Left ventricle myocardium inferior (tissue), 1 donor: Measurements from ENCODE around the gene LRR1. TPM values are rescaled to one million over a fixed set of nuclear protein-coding genes. Genes with fewer than 3 reads are reported as not detected.

Experiments used
- DNase-seq: peaks from one replicate; pipeline ENCODE4 v3.0.0-alpha.2; 2020
- H3K27ac ChIP-seq: fragments of 200-600 bp; replicated peaks from 2 replicates; pipeline ENCODE4 v1.8.0; 2021
- H3K27me3 ChIP-seq: fragments of 200-600 bp; 2 replicates; pipeline ENCODE4 v1.8.0; 2021; ENCODE audit warnings: low read depth
- H3K36me3 ChIP-seq: fragments of 200-600 bp; 2 replicates; pipeline ENCODE4 v1.8.0; 2021
- H3K4me1 ChIP-seq: fragments of 200-600 bp; 2 replicates; pipeline ENCODE4 v1.8.0; 2021
- H3K4me3 ChIP-seq: fragments of 200-600 bp; 2 replicates; pipeline ENCODE4 v1.8.0; 2021; ENCODE audit warnings: mild to moderate bottlenecking, moderate library complexity
- H3K9me3 ChIP-seq: fragments of 200-600 bp; replicated peaks from 2 replicates; pipeline ENCODE4 v1.8.0; 2021
- CTCF ChIP-seq: fragments of 200-600 bp; IDR thresholded peaks from 2 replicates; pipeline ENCODE4 v1.8.0; 2021; ENCODE audit warnings: antibody characterized with exemption, mild to moderate bottlenecking, borderline replicate concordance
- intact Hi-C: fragments of 100-400 bp; cut with micrococcal nuclease; formaldehyde crosslinking; loops from one replicate; pipeline ENCODE4 v1.11.0; 2022
- total RNA-seq: library from RNA; stranded (reverse); fragmentation: NEBNext Ultra II Directional; extraction: Animal tissue kit (Norgen Biotek cat#: 25700); gene quantifications from one replicate; pipeline ENCODE4 v1.2.1, GENCODE V29; 2021
- donor health status: DM: no; HTN: yes; CAD: no; lungs with severe emphysema.

LRR1 gene
- total RNA-seq, 1 donor from 2014 or later, result 4.6 TPM

- DNase-seq, result no peak
These were observed 9.4 kb upstream of the LRR1 start for GRCh38 chr14:49589387-49589786.

GRCh38 chr14:49593016-49593415, 5.7 kb upstream of the LRR1 start:
- Histone ChIP-seq H3K36me3 (no peaks in the 10 kb centered on the region), H3K4me1 (peaks cover 26% of the 10 kb centered on the region), H3K4me3 (no peak overlapping the region), H3K9me3 (no peaks in the 10 kb centered on the region), H3K27me3 (no peaks in the 10 kb centered on the region), H3K27ac (no peak overlapping the region)
- intact Hi-C loops, result no loop called here
- no peak for TF ChIP-seq CTCF
- no peak for DNase-seq

More at GRCh38 chr14:49589387-49589786, 9.4 kb upstream of the LRR1 start:
- H3K27ac ChIP-seq, result no peak overlapping the region
- peaks cover 22% of the 10 kb centered on the region for H3K4me1 ChIP-seq
- intact Hi-C loops, result no loop called here
- peaks cover 3% of the 10 kb centered on the region for H3K36me3 ChIP-seq
- no peaks in the 10 kb centered on the region for H3K9me3 ChIP-seq
- no peak for TF ChIP-seq CTCF
- H3K27me3 ChIP-seq, result no peaks in the 10 kb centered on the region
- no peak overlapping the region for H3K4me3 ChIP-seq

- intact Hi-C loops, result no loop called here
- H3K4me1 ChIP-seq, result peaks cover 40% of the 10 kb centered on the region
- H3K9me3 ChIP-seq, result no peaks in the 10 kb centered on the region
- no peak overlapping the region for H3K4me3 ChIP-seq
- H3K36me3 ChIP-seq, result no peaks in the 10 kb centered on the region
- no peak for DNase-seq
- H3K27me3 ChIP-seq, result no peaks in the 10 kb centered on the region
- H3K27ac ChIP-seq, result peak overlapping the region; percentile 53
- TF ChIP-seq CTCF, result no peak
These were observed 4.2 kb upstream of the LRR1 start for GRCh38 chr14:49594347-49595091.

GRCh38 chr14:49598189-49598484, 603 bp upstream of the LRR1 start:
- no peaks in the 10 kb centered on the region for H3K9me3 ChIP-seq
- peak overlapping the region; percentile 96 for H3K4me3 ChIP-seq
- no peak for TF ChIP-seq CTCF
- no peak for DNase-seq
- intact Hi-C loops, result no loop called here
- no peaks in the 10 kb centered on the region for H3K27me3 ChIP-seq
- peaks cover 1% of the 10 kb centered on the region for H3K36me3 ChIP-seq
- H3K27ac ChIP-seq, result peak overlapping the region; percentile 96
- peaks cover 44% of the 10 kb centered on the region for H3K4me1 ChIP-seq

GRCh38 chr14:49607583-49607982, 8.8 kb downstream of the LRR1 start:
- H3K4me3 ChIP-seq, result no peak overlapping the region
- H3K27me3 ChIP-seq, result no peaks in the 10 kb centered on the region
- no peak for DNase-seq
- intact Hi-C loops, result no loop called here
- no peaks in the 10 kb centered on the region for H3K9me3 ChIP-seq
- H3K4me1 ChIP-seq, result no peaks in the 10 kb centered on the region
- peaks cover 14% of the 10 kb centered on the region for H3K36me3 ChIP-seq
- H3K27ac ChIP-seq, result no peak overlapping the region
- no peak for TF ChIP-seq CTCF
